ENCODE data around the gene SLC38A9.

SLC38A9 gene

DNA sequence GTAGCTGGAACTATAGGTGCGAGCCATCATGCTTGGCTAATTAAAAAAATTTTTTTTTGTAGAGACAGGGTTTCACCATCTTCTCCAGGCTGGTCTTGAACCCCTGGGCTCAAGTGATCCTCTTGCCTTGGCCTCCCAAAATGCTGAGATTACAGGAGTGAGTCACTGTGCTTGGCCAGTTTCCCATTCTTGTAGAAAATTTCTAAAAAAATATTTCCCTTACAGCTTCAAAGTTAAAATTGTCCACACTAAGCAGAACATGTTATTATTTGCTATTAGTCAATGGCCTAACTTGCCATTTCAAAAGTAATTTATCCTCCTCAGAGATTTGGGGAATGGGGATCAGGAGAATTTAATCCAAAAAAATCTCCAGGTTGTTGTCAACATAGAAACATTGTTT is 40.1 kb downstream of the SLC38A9 start:
- H3K27ac ChIP-seq, result no peak overlapping the region
- H3K9me3 ChIP-seq (ENCODE audit: severe bottlenecking), result no peaks in the 10 kb centered on the region
- no peaks in the 10 kb centered on the region for H3K27me3 ChIP-seq (ENCODE audit: insufficient read depth, low read depth, severe bottlenecking)
- DNase-seq, result no peak
- TF ChIP-seq, protein P1, sequence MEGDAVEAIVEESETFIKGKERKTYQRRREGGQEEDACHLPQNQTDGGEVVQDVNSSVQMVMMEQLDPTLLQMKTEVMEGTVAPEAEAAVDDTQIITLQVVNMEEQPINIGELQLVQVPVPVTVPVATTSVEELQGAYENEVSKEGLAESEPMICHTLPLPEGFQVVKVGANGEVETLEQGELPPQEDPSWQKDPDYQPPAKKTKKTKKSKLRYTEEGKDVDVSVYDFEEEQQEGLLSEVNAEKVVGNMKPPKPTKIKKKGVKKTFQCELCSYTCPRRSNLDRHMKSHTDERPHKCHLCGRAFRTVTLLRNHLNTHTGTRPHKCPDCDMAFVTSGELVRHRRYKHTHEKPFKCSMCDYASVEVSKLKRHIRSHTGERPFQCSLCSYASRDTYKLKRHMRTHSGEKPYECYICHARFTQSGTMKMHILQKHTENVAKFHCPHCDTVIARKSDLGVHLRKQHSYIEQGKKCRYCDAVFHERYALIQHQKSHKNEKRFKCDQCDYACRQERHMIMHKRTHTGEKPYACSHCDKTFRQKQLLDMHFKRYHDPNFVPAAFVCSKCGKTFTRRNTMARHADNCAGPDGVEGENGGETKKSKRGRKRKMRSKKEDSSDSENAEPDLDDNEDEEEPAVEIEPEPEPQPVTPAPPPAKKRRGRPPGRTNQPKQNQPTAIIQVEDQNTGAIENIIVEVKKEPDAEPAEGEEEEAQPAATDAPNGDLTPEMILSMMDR (IDR thresholded peaks at IDR 0.05; ENCODE audit: low read depth, low read length), result no peak
- no peaks in the 10 kb centered on the region; the same call in 1 of the 2 replicates for H3K36me3 ChIP-seq
- H3K4me3 ChIP-seq (ENCODE audit: low read depth, low read length), result no peak overlapping the region

GRCh38 chr5:55668356-55668755 is 43.8 kb downstream of the SLC38A9 start:
- Histone ChIP-seq H3K36me3 (no peaks in the 10 kb centered on the region; the same call in 1 of the 2 replicates), H3K27ac (no peak overlapping the region), H3K27me3 (ENCODE audit: insufficient read depth, low read depth, severe bottlenecking) (no peaks in the 10 kb centered on the region), H3K9me3 (ENCODE audit: severe bottlenecking) (no peaks in the 10 kb centered on the region), H3K4me3 (ENCODE audit: low read depth, low read length) (no peak overlapping the region)
- DNase-seq, result no peak
- TF ChIP-seq, protein P1 (IDR thresholded peaks at IDR 0.05; ENCODE audit: low read depth, low read length), result no peak

DNA sequence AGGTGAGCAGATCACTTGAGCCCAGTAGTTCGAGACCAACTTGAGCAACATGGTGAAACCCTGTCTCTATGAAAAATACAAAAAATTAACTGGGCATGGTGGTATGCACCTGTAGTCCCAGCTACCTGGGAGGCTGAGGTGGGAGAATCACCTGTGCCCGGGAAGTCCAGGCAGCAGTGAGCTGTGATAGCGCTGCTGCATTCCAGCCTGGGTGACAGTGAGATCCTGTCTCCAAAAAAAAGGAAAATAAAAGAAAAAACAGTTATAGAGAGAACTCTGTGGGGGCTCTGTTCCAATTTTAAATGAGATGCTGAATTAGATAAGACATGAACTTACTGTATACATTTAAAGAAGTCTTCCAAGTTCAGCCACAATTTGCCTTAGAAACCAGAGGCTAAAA is 44.2 kb downstream of the SLC38A9 start:
- H3K27me3 ChIP-seq (ENCODE audit: insufficient read depth, low read depth, severe bottlenecking), result no peaks in the 10 kb centered on the region
- DNase-seq, result no peak
- H3K9me3 ChIP-seq (ENCODE audit: severe bottlenecking), result no peaks in the 10 kb centered on the region
- no peak overlapping the region for H3K27ac ChIP-seq
- H3K4me3 ChIP-seq (ENCODE audit: low read depth, low read length), result no peak overlapping the region
- no peaks in the 10 kb centered on the region; the same call in 1 of the 2 replicates for H3K36me3 ChIP-seq
- TF ChIP-seq, protein P1 (IDR thresholded peaks at IDR 0.05; ENCODE audit: low read depth, low read length), result no peak

DNA sequence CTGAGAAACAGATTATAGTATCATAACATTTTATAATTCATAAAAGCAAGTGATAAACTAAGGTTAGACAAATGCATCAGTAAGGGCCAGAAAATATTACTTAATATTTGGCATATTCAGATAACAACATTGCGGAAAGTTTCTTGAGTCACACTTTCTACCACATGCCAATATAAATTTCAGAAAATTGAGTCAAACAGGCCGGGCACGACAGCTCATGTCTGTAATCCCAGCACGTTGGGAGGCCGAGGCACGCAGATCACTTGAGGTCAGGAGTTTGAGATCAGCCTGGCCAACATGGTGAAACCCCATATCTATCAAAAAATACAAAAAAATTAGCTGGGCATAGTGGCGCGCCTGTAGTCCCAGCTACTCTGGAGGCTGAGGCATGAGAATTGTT is 47.1 kb downstream of the SLC38A9 start:
- Histone ChIP-seq H3K27ac (no peak overlapping the region), H3K36me3 (peaks cover 2% of the 10 kb centered on the region), H3K4me3 (ENCODE audit: low read depth, low read length) (no peak overlapping the region), H3K27me3 (ENCODE audit: insufficient read depth, low read depth, severe bottlenecking) (no peaks in the 10 kb centered on the region), H3K9me3 (ENCODE audit: severe bottlenecking) (no peaks in the 10 kb centered on the region)
- TF ChIP-seq, protein P1 (IDR thresholded peaks at IDR 0.05; ENCODE audit: low read depth, low read length), result no peak
- no peak for DNase-seq

DNA sequence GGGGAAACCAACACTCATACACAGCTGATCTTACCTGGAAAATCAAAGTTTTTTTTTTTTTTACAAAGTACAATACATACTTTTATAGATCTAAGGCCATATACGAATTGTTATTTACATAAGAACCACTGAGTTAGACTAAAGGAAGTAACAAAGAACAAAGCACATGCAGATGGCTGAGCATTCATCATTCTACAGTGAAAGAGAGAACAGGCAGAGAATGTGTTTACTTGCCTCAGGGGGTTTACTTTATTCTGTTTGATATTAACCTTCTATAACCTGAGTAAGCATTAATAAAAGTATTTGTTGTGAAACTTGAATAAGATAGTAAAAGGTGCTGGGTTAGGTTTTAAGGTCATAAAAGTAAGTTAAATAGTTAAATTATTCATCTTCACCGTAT is 54.7 kb downstream of the SLC38A9 start:
- no peak for DNase-seq
- no peaks in the 10 kb centered on the region for H3K9me3 ChIP-seq (ENCODE audit: severe bottlenecking)
- no peak overlapping the region for H3K27ac ChIP-seq

DNA sequence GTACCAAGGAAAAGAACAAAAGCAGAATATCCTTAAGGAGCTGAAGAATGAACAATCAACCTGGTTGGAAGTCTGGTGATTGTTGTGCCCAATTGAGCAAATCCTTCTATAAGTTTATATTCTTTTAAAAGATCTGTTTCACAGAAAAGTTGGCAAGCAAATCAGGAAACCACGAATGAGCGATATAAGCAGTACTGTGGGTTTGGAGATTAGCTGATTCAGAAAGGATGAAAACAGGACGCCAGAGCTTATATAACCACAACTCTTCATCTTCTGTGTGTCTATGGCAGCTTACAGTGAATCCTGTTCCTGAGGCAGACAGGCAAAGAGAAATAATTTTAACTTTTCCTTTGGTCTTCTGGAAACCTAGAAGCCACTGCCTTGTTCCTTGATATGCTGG is 61.7 kb downstream of the SLC38A9 start:
- Histone ChIP-seq H3K4me3 (ENCODE audit: low read depth, low read length) (no peak overlapping the region), H3K27me3 (ENCODE audit: insufficient read depth, low read depth, severe bottlenecking) (no peaks in the 10 kb centered on the region), H3K27ac (no peak overlapping the region), H3K9me3 (ENCODE audit: severe bottlenecking) (no peaks in the 10 kb centered on the region), H3K36me3 (peaks cover 3% of the 10 kb centered on the region; the same call in 1 of the 2 replicates)
- TF ChIP-seq, protein P1 (IDR thresholded peaks at IDR 0.05; ENCODE audit: low read depth, low read length), result no peak
- no peak for DNase-seq

More for the DNA sequence above, 54.7 kb downstream of the SLC38A9 start:
- peaks cover 2% of the 10 kb centered on the region; the same call in 1 of the 2 replicates for H3K36me3 ChIP-seq
- TF ChIP-seq, protein P1 (IDR thresholded peaks at IDR 0.05; ENCODE audit: low read depth, low read length), result no peak
- H3K4me3 ChIP-seq (ENCODE audit: low read depth, low read length), result no peak overlapping the region
- no peaks in the 10 kb centered on the region for H3K27me3 ChIP-seq (ENCODE audit: insufficient read depth, low read depth, severe bottlenecking)
